NCI-H446 (cell line): ENCODE data around the gene PCGF2.
A peak's percentile ranks its signal among the peaks of the same experiment; 100 is the strongest.
"Not testable (repeated sequence)": the region's sequence is repeated elsewhere in the genome, so short reads cannot be mapped to it uniquely, and the experiment has no call there.

Experiments used
- DNase-seq, 2 experiments: peaks; one replicate each; lab custom pipeline; 2025; lab: John Stamatoyannopoulos, UW

The PCGF2 gene

DNA sequence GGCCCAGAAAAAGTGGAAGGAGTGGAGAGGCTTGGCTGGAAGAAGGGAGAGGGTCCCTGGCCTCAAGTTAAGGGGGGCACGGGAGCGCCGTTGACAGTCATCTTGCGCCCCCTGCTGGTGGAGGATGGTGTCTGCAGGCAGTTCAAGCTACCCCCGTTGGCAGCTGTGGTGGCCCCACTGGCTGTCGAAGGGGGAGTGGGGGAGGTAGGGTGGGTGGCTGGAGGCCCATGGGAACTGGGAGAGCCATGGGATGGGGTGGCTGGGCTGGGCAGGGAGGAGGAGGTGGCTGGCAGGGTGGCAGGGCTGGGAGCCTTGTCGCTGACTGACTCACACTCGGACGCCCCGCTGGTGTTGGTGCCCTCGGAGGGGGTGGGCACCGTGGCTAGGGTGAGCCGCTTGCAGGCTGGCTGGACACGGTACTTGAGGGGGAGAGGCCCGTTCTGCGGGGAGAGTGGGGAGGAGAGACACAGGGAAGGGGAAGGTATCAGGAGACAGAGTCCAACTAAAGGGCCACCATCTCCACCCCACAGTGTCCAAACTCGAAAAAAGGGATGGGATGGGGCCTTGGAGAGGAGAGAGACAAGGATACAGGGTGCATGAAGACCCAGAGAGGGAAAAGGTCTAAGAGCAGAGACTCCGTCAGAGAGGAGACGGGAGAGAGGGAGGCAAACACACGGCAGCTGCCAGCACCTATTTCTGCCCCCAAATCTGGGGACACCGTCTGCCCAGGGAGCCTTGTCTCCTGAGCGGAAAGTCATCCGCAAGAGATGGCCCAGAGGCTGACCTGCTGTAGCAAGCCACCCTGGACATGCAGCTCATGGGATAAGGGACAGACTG lies 12.8 kb downstream of the PCGF2 start:
- peak; percentile 39 to 49 for DNase-seq

DNA sequence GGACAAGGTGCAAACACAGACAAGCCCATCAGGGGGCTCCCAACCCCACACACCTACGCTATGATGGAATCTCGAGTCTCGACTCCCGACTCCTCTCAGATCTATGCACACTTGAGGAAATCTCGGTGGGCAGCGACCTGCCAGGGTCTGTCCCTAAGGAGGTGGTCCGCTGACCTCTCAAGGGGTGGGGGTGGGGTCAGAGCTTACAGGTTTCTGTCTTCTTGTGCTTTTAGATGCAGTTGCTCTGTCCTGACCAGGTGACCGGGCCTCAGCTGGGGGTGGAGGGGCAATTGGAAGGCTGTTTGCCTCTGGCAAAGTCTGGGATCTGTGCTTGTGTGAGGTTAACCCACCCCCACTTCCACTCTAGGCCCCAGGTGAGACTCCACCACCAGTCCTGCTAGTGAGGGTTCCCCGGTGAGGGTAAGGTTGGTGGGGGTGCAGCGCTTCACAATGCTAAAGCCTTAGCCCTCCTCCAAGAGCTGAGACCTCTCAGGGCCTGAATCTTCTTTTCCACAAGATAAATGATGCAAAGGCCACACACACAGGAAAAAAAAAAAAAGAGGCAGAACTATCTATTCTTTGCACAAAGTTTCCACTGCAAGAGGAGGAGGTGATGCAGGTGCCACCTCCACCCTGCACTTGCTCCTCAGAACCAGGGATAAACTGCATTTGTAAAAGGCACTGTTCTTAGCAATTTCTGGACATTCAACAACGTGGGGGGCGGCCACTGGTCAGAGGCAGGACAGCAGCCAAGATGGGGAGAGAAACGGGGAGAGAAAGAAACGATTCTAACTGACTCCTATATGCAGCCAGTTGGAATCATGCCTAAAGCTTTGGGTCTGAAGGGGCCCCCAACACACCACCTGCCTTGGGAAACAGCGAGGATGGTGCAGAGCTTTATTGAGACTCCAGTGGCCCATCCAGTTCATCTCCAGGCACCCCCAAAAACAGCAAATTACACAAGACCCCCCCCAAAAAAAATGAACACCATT lies 13.9 kb downstream of the PCGF2 start:
- DNase-seq, result peak in 1 of 2 experiments; percentile 18

GRCh38 chr17:38733282-38733981 lies 14.7 kb downstream of the PCGF2 start:
- DNase-seq, result no peak

GRCh38 chr17:38732376-38733281 lies 15.5 kb downstream of the PCGF2 start:
- DNase-seq, result peak in 1 of 2 experiments; percentile 51

DNA sequence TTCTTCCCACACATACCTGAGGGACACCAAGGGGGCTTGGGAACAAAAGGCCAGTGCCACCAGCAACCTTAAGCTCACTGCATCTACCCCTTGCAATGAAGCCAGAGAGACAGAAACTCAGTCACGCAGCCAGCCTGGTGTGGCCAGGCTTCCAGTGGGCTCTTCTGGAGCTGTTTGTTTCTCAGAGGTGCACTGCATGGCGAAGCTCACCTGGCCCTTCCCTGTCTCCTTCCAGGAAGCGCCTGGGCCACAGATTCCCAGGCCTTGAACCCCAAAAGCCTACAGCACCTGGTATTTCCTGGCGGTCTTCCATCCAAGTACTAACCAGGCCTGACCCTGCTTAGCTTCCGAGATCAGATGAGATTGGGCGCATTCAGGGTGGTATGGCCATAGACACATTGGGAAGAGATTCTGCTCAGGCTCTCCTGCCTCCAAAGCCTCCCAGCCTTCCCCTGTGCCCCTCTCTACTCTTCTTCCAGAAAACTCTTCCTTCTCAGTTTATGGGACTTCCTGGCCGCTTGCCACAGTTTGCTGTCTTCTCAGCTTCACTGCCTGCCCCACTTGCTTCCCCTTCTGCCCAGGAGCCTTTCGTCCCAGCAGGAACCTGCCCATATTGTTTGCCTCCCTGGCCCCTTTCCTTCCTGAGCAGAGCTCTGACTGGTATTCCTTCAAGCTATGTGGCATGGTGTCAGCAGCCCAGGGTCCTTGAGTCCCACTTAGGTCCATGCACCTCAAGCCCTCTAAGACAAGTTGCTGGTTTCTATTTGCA lies 16.4 kb downstream of the PCGF2 start:
- DNase-seq, result peak in 1 of 2 experiments; percentile 45

DNA sequence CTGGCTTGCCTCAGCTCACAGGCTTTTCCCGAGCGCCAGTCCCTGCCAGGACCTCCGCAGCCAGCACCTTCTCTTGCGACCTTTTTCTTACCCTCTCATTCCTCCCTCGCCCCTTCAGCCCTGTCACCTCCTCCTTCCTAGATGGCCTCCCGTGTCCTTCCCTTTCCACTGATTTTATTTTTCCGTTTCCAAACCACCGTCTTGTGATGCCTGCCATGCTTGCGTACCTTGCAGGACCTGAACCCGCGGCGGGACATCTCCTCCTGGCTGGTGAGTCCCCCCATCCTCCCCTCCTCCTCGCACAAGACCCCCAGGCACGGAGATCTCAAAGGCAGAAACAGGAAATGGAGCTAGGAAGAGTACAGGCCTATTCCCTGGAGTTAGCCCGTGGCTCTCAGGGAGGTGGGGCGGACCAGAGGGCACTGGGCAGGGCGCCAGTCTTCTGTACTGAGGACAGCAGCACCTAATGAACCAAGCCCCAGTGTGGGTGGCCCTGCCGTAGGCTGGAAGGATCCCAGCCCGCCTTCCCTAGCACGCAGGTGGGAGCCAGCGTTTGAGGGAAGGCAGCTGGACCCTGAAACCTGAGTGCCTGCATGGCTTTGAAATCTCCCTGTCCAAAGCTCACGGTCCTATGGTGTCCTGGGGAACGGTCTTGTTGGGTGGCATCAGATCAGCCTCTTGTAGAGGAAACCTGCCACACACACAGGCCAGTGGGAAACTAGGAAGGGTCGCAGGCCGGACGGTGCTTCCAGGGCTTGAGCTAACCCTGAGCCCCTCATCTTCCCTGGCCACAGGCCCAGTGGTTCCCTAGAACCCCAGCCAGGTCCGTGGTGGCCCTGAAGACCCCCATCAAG lies 17.4 kb downstream of the PCGF2 start:
- peak in 1 of 2 experiments; percentile 61 for DNase-seq

DNA sequence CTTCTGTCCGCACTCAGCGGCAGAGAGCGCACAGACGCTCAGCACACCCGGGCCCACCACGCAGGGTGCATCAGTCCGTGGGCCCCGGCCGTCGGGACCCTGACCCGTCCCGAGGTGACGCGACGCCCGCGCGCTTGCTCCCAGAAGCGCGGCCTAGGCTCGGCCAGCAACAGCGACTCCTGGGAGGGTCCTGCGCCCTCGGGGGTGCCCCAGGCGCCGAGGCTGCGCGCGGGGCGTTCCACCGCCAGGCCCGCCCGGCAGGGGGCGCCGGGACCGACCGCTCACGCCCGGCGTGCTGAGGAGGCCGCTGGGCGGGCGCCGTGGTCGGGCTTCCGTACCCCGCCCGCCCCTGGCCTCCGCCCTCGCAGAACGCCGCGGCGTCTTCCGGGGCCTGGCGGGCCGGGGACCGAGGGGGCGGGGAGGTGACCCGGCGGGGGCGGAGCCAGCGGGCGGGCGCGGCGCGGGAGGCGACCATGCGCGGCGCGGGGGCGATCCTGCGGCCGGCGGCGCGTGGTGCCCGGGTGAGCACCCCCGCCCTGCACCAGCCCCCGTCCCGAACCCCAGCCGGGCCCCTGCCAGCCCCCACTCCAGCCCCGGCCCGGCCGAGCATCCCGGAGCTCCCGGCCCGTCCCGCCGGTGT lies 18.1 kb downstream of the PCGF2 start, which contains the start of gene CISD3:
Gene CISD3 (plus strand): TSS at position 456 of the 640 bp plus-strand sequence. CDS start 18 bp downstream, at position 474.
- DNase-seq, result peak in 1 of 2 experiments; percentile 86

DNA sequence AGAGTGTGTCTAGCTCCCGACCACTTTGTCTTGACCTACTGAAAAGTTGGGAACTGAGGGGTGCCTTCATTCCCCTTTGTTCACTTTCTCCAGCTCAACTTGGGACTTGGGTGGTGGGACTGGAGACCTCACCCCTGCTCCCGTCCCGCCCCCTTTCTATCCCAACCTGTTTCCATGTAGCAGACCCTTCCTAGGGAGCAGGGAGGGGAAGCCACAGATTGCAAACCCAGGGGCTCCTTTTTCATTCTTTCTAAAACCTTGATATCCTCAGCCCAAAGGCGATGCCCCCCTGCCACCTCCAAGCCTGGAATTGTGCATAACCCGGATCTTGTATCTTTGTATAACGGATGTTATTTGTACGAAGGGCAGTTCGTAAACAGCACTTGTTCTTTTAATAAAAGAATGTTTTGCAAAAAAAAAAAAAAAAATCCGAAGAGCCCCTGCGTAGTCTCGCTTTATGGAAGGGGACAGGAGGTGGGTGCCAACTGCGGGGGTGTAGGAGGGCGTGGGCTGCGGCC lies 18.7 kb downstream of the PCGF2 start:
- no peak for DNase-seq

GRCh38 chr17:38728290-38728831 lies 19.8 kb downstream of the PCGF2 start:
- no peak for DNase-seq

DNA sequence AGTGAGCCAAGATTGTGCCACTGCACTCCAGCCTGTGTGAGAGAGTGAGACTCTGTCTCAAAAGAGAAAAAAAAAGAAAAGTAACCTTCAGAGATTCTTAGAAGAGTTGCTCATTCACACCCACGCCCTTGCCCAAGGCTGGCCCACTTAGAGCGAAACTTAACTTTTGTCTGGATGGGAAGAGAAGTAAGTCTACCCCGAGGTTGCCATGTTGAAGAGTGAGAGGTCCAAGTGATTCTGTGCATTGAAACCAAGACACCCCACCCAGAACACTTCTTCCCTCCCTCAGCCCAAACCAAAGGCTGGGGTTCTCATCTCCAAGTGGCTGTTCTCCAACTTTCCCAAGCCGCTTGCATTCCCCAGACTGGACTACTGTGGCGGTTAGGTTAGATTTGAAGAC lies 20.4 kb downstream of the PCGF2 start:
- no peak for DNase-seq

GRCh38 chr17:38726145-38726544 lies 22.0 kb downstream of the PCGF2 start:
- DNase-seq, result not testable (repeated sequence)

DNA sequence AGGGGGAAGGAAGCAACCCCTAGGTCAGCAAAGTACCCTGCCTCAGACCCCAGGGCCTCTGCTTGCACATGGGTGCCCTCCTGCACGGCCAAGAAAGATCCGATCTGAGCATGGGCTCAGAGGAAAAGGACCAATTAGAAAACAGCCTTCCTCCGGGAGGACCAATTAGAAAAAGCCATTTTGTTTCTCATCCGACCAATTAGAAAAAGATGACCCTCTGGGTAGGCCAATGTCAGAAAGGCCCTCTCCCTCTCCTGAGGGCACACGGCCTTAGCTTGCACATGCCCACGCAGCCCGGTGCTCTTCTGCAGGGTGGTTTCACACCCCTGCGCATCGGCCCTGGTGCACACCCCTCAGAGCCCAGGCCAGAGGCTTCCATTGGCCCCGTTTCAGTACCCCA lies 23.1 kb downstream of the PCGF2 start:
- no peak for DNase-seq

GRCh38 chr17:38724337-38724988 lies 23.7 kb downstream of the PCGF2 start:
- DNase-seq, result peak in 1 of 2 experiments; percentile 65

- no peak for DNase-seq
These were observed 26.3 kb downstream of the PCGF2 start for GRCh38 chr17:38721802-38722201.

DNA sequence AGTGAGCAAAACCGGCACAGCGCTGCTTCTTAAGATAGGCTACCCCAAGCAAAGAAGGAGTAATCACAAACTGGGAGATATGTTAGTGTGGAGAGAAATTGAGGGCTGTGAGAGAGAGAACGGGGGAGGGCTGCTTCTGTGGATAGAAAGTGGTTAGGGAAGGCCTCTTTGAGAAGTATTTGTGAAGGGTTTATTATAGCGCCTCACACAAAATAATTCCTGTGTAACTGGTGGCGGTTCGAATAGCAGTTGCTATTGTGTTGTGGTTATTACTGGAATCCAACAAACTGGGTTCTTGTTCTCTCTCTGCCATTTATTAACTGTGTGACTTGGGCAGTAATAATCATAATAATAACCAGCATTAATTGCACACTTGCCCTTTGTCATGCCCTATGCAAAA lies 27.2 kb downstream of the PCGF2 start:
- DNase-seq, result no peak

- DNase-seq, result no peak
These were observed 28.0 kb downstream of the PCGF2 start for GRCh38 chr17:38719943-38720641.
